ENCODE measurements around the gene NPR1. TPM values are rescaled to one million over a fixed set of nuclear protein-coding genes. Genes with fewer than 3 reads are reported as not detected.
A peak's percentile ranks its signal among the peaks of the same experiment; 100 is the strongest.

Gene NPR1
- total RNA-seq, 1 donor = under 0.01 TPM

- H3K27me3 ChIP-seq (ENCODE audit: insufficient read depth, low read length) = no peaks in the 10 kb centered on the region
- peaks cover 10% of the 10 kb centered on the region for H3K4me1 ChIP-seq (ENCODE audit: insufficient read depth, low read length)
- no peak overlapping the region for H2AFZ ChIP-seq (ENCODE audit: low read length)
- no peaks in the 10 kb centered on the region for H3K36me3 ChIP-seq (ENCODE audit: insufficient read depth, low read length)
- no peaks in the 10 kb centered on the region for H4K20me1 ChIP-seq (ENCODE audit: insufficient read depth, low read length)
- H3K4me3 ChIP-seq (ENCODE audit: insufficient read depth, low read length) = no peak overlapping the region
- H3K4me2 ChIP-seq (ENCODE audit: insufficient read depth, low read length) = no peak overlapping the region
- no peaks in the 10 kb centered on the region for H3K9me3 ChIP-seq (ENCODE audit: low read depth, low read length)
- no peak for TF ChIP-seq CTCF (IDR thresholded peaks at IDR 0.05; ENCODE audit: extremely low read depth, low read depth, low read length)
- H3K27ac ChIP-seq (ENCODE audit: low read depth, low read length) = no peak overlapping the region
- no peaks in the 10 kb centered on the region for H3K79me2 ChIP-seq (ENCODE audit: insufficient read depth, low read length)
- no peak for DNase-seq (ENCODE audit: insufficient read length, low spot score, missing footprints)
Observed at GRCh38 chr1:153696741-153697140, 18.3 kb downstream of the NPR1 start.

- no peak overlapping the region for H3K4me2 ChIP-seq (ENCODE audit: insufficient read depth, low read length)
- DNase-seq (ENCODE audit: insufficient read length, low spot score, missing footprints) = peak; percentile 51
Observed at GRCh38 chr1:153697191-153698019, 18.9 kb downstream of the NPR1 start.

GRCh38 chr1:153698020-153698922, 19.8 kb downstream of the NPR1 start:
- Histone ChIP-seq H3K4me2 (ENCODE audit: insufficient read depth, low read length) (no peak overlapping the region), H3K4me3 (ENCODE audit: insufficient read depth, low read length) (no peak overlapping the region), H3K4me1 (ENCODE audit: insufficient read depth, low read length) (peaks cover 10% of the 10 kb centered on the region), H3K27ac (ENCODE audit: low read depth, low read length) (no peak overlapping the region), H3K27me3 (ENCODE audit: insufficient read depth, low read length) (no peaks in the 10 kb centered on the region), H4K20me1 (ENCODE audit: insufficient read depth, low read length) (no peaks in the 10 kb centered on the region), H3K9me3 (ENCODE audit: low read depth, low read length) (no peaks in the 10 kb centered on the region), H3K79me2 (ENCODE audit: insufficient read depth, low read length) (no peaks in the 10 kb centered on the region), H2AFZ (ENCODE audit: low read length) (peak overlapping the region; percentile 86), H3K36me3 (ENCODE audit: insufficient read depth, low read length) (no peaks in the 10 kb centered on the region)
- peak; percentile 70 for DNase-seq (ENCODE audit: insufficient read length, low spot score, missing footprints)
- TF ChIP-seq CTCF (IDR thresholded peaks at IDR 0.05; ENCODE audit: extremely low read depth, low read depth, low read length) = no peak

More at GRCh38 chr1:153697191-153698019, 18.9 kb downstream of the NPR1 start:
- H3K27me3 ChIP-seq (ENCODE audit: insufficient read depth, low read length) = no peaks in the 10 kb centered on the region
- H3K9me3 ChIP-seq (ENCODE audit: low read depth, low read length) = no peaks in the 10 kb centered on the region
- no peaks in the 10 kb centered on the region for H3K36me3 ChIP-seq (ENCODE audit: insufficient read depth, low read length)
- no peak overlapping the region for H3K27ac ChIP-seq (ENCODE audit: low read depth, low read length)
- no peaks in the 10 kb centered on the region for H4K20me1 ChIP-seq (ENCODE audit: insufficient read depth, low read length)
- no peaks in the 10 kb centered on the region for H3K79me2 ChIP-seq (ENCODE audit: insufficient read depth, low read length)
- peaks cover 10% of the 10 kb centered on the region for H3K4me1 ChIP-seq (ENCODE audit: insufficient read depth, low read length)
- TF ChIP-seq CTCF (IDR thresholded peaks at IDR 0.05; ENCODE audit: extremely low read depth, low read depth, low read length) = no peak
- no peak overlapping the region for H3K4me3 ChIP-seq (ENCODE audit: insufficient read depth, low read length)
- H2AFZ ChIP-seq (ENCODE audit: low read length) = peak overlapping the region; percentile 86

Measured in osteoblast (primary cell).